Measurements from ENCODE around the gene CAPZB.

CAPZB gene

GRCh38 chr1:19385221-19385620 lies 100.1 kb downstream of the CAPZB start:
- no peak for DNase-seq (ENCODE audit: low read depth)

- DNase-seq (ENCODE audit: low read depth), result no peak
These were observed 100.6 kb downstream of the CAPZB start for GRCh38 chr1:19384772-19385187.

- no peak for DNase-seq (ENCODE audit: low read depth)
These were observed 101.2 kb downstream of the CAPZB start for GRCh38 chr1:19384113-19384512.

GRCh38 chr1:19382222-19382621 lies 103.1 kb downstream of the CAPZB start:
- no peak for DNase-seq (ENCODE audit: low read depth)

GRCh38 chr1:19381261-19381660 lies 104.1 kb downstream of the CAPZB start:
- no peak for DNase-seq (ENCODE audit: low read depth)

GRCh38 chr1:19377812-19378718 lies 107.3 kb downstream of the CAPZB start:
- DNase-seq (ENCODE audit: low read depth), result no peak

- no peak for DNase-seq (ENCODE audit: low read depth)
These were observed 108.6 kb downstream of the CAPZB start for GRCh38 chr1:19376428-19377372.

- no peak for DNase-seq (ENCODE audit: low read depth)
These were observed 109.5 kb downstream of the CAPZB start for GRCh38 chr1:19375631-19376400.

- peak; percentile 50 for DNase-seq (ENCODE audit: low read depth)
These were observed 110.4 kb downstream of the CAPZB start for GRCh38 chr1:19374926-19375325.

- no peak for DNase-seq (ENCODE audit: low read depth)
These were observed 111.1 kb downstream of the CAPZB start for GRCh38 chr1:19374083-19374801.

- DNase-seq (ENCODE audit: low read depth), result no peak
These were observed 111.9 kb downstream of the CAPZB start for GRCh38 chr1:19373211-19374082.

- DNase-seq (ENCODE audit: low read depth), result no peak
These were observed 112.7 kb downstream of the CAPZB start for GRCh38 chr1:19372602-19373001.

- no peak for DNase-seq (ENCODE audit: low read depth)
These were observed 113.2 kb downstream of the CAPZB start for GRCh38 chr1:19372136-19372514.

- DNase-seq (ENCODE audit: low read depth), result no peak
These were observed 113.9 kb downstream of the CAPZB start for GRCh38 chr1:19371226-19372135.

- DNase-seq (ENCODE audit: low read depth), result no peak
These were observed 114.7 kb downstream of the CAPZB start for GRCh38 chr1:19370453-19371170.

GRCh38 chr1:19369396-19370090 lies 115.8 kb downstream of the CAPZB start:
- no peak for DNase-seq (ENCODE audit: low read depth)

GRCh38 chr1:19368964-19369363 lies 116.4 kb downstream of the CAPZB start:
- DNase-seq (ENCODE audit: low read depth), result no peak

GRCh38 chr1:19368050-19368449 lies 117.3 kb downstream of the CAPZB start:
- no peak for DNase-seq (ENCODE audit: low read depth)

All from GM04503 (cell line).